Liver (tissue), 9 donors: Measurements from ENCODE around the gene RPL26. TPM values are rescaled to one million over a fixed set of nuclear protein-coding genes. Genes with fewer than 3 reads are reported as not detected.

Experiments
- DNase-seq: peaks from one replicate; pipeline ENCODE4 v3.0.0-alpha.2; 2017; ENCODE audit warnings: low spot score
- H3K27ac ChIP-seq, 2 donors: one replicate each; pipeline ENCODE4 v1.7.0; 2013; ENCODE audit warnings: inconsistent platforms in 2 of 2, low read length in 2 of 2, control low read depth in 1 of 2, low read depth in 1 of 2, mild to moderate bottlenecking in 1 of 2
- H3K27me3 ChIP-seq, 4 donors: one replicate each; pipeline versions ENCODE4 v1.6.1 to v1.7.0; 2013; ENCODE audit warnings: low read length in 3 of 4, inconsistent platforms in 1 of 4, mild to moderate bottlenecking in 1 of 4, moderate library complexity in 1 of 4; ENCODE audit not compliant: control insufficient read depth in 4 of 4, insufficient read depth in 4 of 4
- H3K36me3 ChIP-seq, 4 donors: one replicate each; pipeline versions ENCODE4 v1.6.1 to v1.7.0; 2013; ENCODE audit warnings: low read length in 3 of 4, mild to moderate bottlenecking in 3 of 4, low read depth in 1 of 4, moderate library complexity in 1 of 4; ENCODE audit not compliant: control insufficient read depth in 4 of 4, insufficient read depth in 3 of 4
- H3K4me1 ChIP-seq, 4 donors: one replicate each; pipeline versions ENCODE4 v1.6.1 to v1.7.0; 2013; ENCODE audit warnings: low read length in 3 of 4, mild to moderate bottlenecking in 3 of 4, moderate library complexity in 1 of 4; ENCODE audit not compliant: control insufficient read depth in 4 of 4, insufficient read depth in 4 of 4
- H3K4me3 ChIP-seq, 3 donors: one replicate each; pipeline versions ENCODE4 v1.6.1 to v1.7.0; 2013; ENCODE audit warnings: low read length in 3 of 3, control low read depth in 1 of 3, low read depth in 1 of 3, mild to moderate bottlenecking in 1 of 3
- H3K9ac ChIP-seq, 2 donors: one replicate each; pipeline ENCODE4 v1.7.0; 2013; ENCODE audit warnings: low read length in 2 of 2, mild to moderate bottlenecking in 2 of 2, moderate library complexity in 2 of 2, control low read depth in 1 of 2, low read depth in 1 of 2
- H3K9me3 ChIP-seq, 4 donors: one replicate each; pipeline versions ENCODE4 v1.6.1 to v1.7.0; 2013; ENCODE audit warnings: low read length in 3 of 4; ENCODE audit not compliant: control insufficient read depth in 4 of 4
- EGR1 ChIP-seq, 2 donors: IDR thresholded peaks; 2 replicates each; pipeline ENCODE4 v1.6.1; 2016 to 2018; ENCODE audit warnings: antibody characterized with exemption in 2 of 2, low read depth in 2 of 2
- FOXA1 ChIP-seq: IDR thresholded peaks from 2 replicates; pipeline ENCODE4 v1.6.1; 2016; ENCODE audit warnings: antibody characterized with exemption
- FOXA2 ChIP-seq: IDR thresholded peaks from 2 replicates; pipeline ENCODE4 v1.6.1; 2016; ENCODE audit warnings: antibody characterized with exemption
- GABPA ChIP-seq, 2 donors: IDR thresholded peaks in 1 of 2; conservative IDR thresholded peaks in 1 of 2; 2 replicates each; pipeline ENCODE4 v1.6.1; 2016; ENCODE audit warnings: antibody characterized with exemption in 2 of 2, mild to moderate bottlenecking in 1 of 2, moderate library complexity in 1 of 2
- HNF4A ChIP-seq, 2 donors: conservative IDR thresholded peaks; 2 replicates each; pipeline ENCODE4 v1.6.1; 2016; ENCODE audit warnings: antibody characterized with exemption in 2 of 2, mild to moderate bottlenecking in 2 of 2
- HNF4G ChIP-seq: IDR thresholded peaks from 2 replicates; pipeline ENCODE4 v1.6.1; 2016; ENCODE audit warnings: antibody characterized with exemption
- JUND ChIP-seq, 2 donors: IDR thresholded peaks; 2 replicates each; pipeline ENCODE4 v1.6.1; 2016; ENCODE audit warnings: antibody characterized with exemption in 2 of 2
- NR2F2 ChIP-seq: IDR thresholded peaks from 2 replicates; pipeline ENCODE4 v1.6.1; 2016; ENCODE audit warnings: antibody characterized with exemption
- RAD21 ChIP-seq, 2 donors: IDR thresholded peaks; 2 replicates each; pipeline ENCODE4 v1.6.1; 2016; ENCODE audit warnings: antibody characterized with exemption in 2 of 2, mild to moderate bottlenecking in 2 of 2
- RXRA ChIP-seq, 2 donors: IDR thresholded peaks; 2 replicates each; pipeline ENCODE4 v1.6.1; 2017 to 2018; ENCODE audit warnings: antibody characterized with exemption in 2 of 2, mild to moderate bottlenecking in 1 of 2
- SP1 ChIP-seq: IDR thresholded peaks from 2 replicates; pipeline ENCODE4 v1.6.1; 2018; ENCODE audit warnings: antibody characterized with exemption, mild to moderate bottlenecking
- TAF1 ChIP-seq: conservative IDR thresholded peaks from 2 replicates; pipeline ENCODE4 v1.6.1; 2016; ENCODE audit warnings: antibody characterized with exemption, mild to moderate bottlenecking
- YY1 ChIP-seq: IDR thresholded peaks from 2 replicates; pipeline ENCODE4 v1.6.1; 2016; ENCODE audit warnings: antibody characterized with exemption, mild to moderate bottlenecking
- WGBS: extraction: QIAGEN DNeasy Blood & Tissue Kit; methylation state at CpG from one replicate; pipeline ENCODE4 v1.1.7; 2013; 5-methylcytosine and 5-hydroxymethylcytosine counted together
- polyA plus RNA-seq, 2 donors: library from polyadenylated mRNA; stranded (reverse) in 1 of 2; unstranded in 1 of 2; fragments of 200-250 nt in 1 of 2; fragments of >200 nt in 1 of 2; fragmentation: Nextera tagmentation in 1 of 2; extraction: Ambion mirVana in 1 of 2; gene quantifications; one replicate each; pipeline versions ENCODE4 v1.2.1 to v1.2.3, GENCODE V29; 2013 to 2015
- total RNA-seq, 2 donors: library from RNA; depleted of rRNA; stranded (reverse); fragments of >200 nt; gene quantifications; one replicate each; pipeline ENCODE4 v1.2.3, GENCODE V29; 2014
- TF ChIP-seq, protein P1 (sequence below): fragments of 150-350 bp; IDR thresholded peaks from 2 replicates; pipeline ENCODE4 v1.5.1; 2017; ENCODE audit warnings: improper control_type of control experiment, low read depth, low read length; ENCODE audit not compliant: missing input control
- TF ChIP-seq, protein P2 (sequence below): IDR thresholded peaks from 2 replicates; pipeline ENCODE4 v1.6.1; 2016; ENCODE audit warnings: antibody characterized with exemption
- TF ChIP-seq, protein P3 (sequence below): IDR thresholded peaks from 2 replicates; pipeline ENCODE4 v1.6.1; 2016; ENCODE audit warnings: antibody characterized with exemption
- TF ChIP-seq, protein P4 (sequence below): IDR thresholded peaks from 2 replicates; pipeline ENCODE4 v1.6.1; 2016; ENCODE audit warnings: antibody characterized with exemption
- TF ChIP-seq, protein P5 (sequence below): IDR thresholded peaks from 2 replicates; pipeline ENCODE4 v1.6.1; 2016; ENCODE audit warnings: antibody characterized with exemption, mild to moderate bottlenecking
- donor health status: healthy.
- donor health status: healthy.
- donor health status: healthy.
- donor health status: healthy.
- donor health status: healthy.

RPL26 gene
- total and polyA plus RNA-seq, 4 donors = 309 to 1,192 (median 1,053) TPM

DNA sequence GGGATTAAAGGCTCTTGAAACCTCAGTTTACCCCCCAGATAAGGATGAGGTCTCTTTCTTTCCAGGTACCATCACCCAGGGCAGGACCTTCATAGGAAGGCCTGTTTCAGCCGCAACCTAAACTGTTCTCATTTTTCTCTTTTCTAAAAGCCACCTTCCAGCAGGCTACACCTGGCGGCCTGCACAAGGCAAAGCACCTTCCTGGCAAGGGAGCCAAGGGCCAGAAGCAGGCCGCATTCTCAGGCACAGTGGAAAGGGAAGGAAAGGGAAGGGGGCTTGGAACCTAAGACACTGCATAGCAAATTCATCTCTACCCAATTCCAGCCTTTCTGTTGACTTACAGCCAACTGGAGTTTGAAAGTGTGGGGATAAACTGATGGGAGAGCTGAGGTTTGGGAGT is 43.8 kb upstream of the RPL26 start:
- no peak for DNase-seq
- 97% methylated on average over 3 of the region's 3 CpGs for WGBS
- Histone ChIP-seq H3K9ac (no peak overlapping the region), H3K4me3 (no peak overlapping the region), H3K4me1 (peaks cover 6 to 39% (median 30%) of the 10 kb centered on the region in 4 donors), H3K36me3 (no peaks in the 10 kb centered on the region), H3K27ac (peak overlapping the region; percentile 74 to 83), H3K27me3 (no peaks in the 10 kb centered on the region), H3K9me3 (no peaks in the 10 kb centered on the region)
- TF ChIP-seq YY1 = no peak
- TF ChIP-seq, protein P1, sequence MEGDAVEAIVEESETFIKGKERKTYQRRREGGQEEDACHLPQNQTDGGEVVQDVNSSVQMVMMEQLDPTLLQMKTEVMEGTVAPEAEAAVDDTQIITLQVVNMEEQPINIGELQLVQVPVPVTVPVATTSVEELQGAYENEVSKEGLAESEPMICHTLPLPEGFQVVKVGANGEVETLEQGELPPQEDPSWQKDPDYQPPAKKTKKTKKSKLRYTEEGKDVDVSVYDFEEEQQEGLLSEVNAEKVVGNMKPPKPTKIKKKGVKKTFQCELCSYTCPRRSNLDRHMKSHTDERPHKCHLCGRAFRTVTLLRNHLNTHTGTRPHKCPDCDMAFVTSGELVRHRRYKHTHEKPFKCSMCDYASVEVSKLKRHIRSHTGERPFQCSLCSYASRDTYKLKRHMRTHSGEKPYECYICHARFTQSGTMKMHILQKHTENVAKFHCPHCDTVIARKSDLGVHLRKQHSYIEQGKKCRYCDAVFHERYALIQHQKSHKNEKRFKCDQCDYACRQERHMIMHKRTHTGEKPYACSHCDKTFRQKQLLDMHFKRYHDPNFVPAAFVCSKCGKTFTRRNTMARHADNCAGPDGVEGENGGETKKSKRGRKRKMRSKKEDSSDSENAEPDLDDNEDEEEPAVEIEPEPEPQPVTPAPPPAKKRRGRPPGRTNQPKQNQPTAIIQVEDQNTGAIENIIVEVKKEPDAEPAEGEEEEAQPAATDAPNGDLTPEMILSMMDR = no peak
- no peak for TF ChIP-seq FOXA2

DNA sequence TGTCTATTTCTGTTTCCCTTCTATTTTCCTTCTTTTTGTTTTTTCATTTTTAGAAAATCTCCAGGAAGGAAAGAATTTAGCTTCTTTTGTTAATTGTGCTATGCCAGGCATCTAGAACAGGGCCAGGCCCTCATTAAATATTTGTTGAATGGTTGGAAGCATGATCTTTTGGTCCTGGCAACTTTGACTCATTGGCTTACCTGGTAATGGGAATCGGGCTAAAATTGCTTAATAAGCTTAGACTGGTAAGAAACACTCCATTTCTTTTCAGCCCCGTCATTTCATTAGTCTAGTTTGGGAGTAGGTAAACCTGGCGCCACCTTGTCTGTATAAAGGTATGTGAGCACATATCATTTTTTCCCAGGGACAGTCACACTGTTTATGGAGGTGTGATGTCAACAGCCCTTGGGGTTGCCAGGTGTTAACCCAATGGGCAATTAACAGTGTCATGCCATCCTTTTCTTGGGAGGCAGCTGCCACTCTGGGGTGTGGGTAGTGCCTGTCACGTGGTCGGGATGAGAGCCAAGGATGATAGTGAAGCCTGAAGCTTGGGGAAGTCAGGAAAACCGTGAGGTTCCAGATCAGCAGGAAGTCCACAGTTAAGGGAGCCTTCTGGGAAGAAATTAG is 43.2 kb upstream of the RPL26 start:
- H3K9ac ChIP-seq = no peak overlapping the region
- no peak for TF ChIP-seq HNF4G
- TF ChIP-seq, protein P2, sequence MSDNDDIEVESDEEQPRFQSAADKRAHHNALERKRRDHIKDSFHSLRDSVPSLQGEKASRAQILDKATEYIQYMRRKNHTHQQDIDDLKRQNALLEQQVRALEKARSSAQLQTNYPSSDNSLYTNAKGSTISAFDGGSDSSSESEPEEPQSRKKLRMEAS = no peak
- peak; percentile 54 for TF ChIP-seq YY1
- peak in 1 of 2 donors; percentile 71 for TF ChIP-seq HNF4A (conservative IDR thresholded peaks at IDR 0.05)
- TF ChIP-seq, protein P3, sequence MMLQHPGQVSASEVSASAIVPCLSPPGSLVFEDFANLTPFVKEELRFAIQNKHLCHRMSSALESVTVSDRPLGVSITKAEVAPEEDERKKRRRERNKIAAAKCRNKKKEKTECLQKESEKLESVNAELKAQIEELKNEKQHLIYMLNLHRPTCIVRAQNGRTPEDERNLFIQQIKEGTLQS = no peak
- TF ChIP-seq JUND (IDR thresholded peaks at IDR 0.05) = peak; percentile 51 to 93
- peak in 1 of 2 donors; percentile 60 for TF ChIP-seq RXRA (IDR thresholded peaks at IDR 0.05)
- peak in 1 of 2 donors; percentile 56 for TF ChIP-seq EGR1 (IDR thresholded peaks at IDR 0.05; ENCODE audit: low read depth in 2 of 2)
- no peaks in the 10 kb centered on the region for H3K36me3 ChIP-seq
- peaks cover 5 to 39% (median 31%) of the 10 kb centered on the region in 4 donors for H3K4me1 ChIP-seq
- no peak overlapping the region for H3K4me3 ChIP-seq
- no peak for DNase-seq
- H3K27ac ChIP-seq = peak overlapping the region; percentile 74 to 83
- 48% methylated on average over 6 of the region's 6 CpGs for WGBS
- no peaks in the 10 kb centered on the region for H3K9me3 ChIP-seq
- H3K27me3 ChIP-seq = no peaks in the 10 kb centered on the region

DNA sequence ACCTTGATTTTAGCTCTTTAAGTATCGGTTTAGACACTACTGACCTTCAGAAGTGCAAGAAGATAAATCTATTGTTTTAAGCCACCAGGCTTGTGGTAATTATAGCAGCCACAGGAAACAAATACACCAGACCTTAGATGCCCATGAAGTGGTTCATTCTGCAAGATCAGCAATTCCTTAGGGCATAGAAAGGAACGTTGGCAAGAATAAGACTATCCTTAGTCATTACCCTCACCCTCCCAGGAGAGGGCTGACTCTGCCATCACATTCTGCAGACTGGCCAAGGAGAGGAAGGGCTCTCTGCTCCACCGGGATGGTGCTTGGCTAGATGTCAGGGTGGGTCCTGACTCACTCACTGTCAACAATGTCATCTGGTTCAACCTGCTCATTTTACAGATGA is 38.6 kb upstream of the RPL26 start:
- H3K4me1 ChIP-seq = peaks cover 8 to 56% (median 47%) of the 10 kb centered on the region in 4 donors
- no peaks in the 10 kb centered on the region for H3K36me3 ChIP-seq
- no peaks in the 10 kb centered on the region for H3K27me3 ChIP-seq
- H3K9ac ChIP-seq = no peak overlapping the region
- H3K4me3 ChIP-seq = no peak overlapping the region
- WGBS = 56% methylated on average over 3 of the region's 3 CpGs
- DNase-seq = no peak
- peak overlapping the region; percentile 70 to 88 for H3K27ac ChIP-seq
- H3K9me3 ChIP-seq = no peaks in the 10 kb centered on the region
- TF ChIP-seq HNF4A (conservative IDR thresholded peaks at IDR 0.05) (no peak), FOXA2 (no peak), NR2F2 (no peak), YY1 (no peak), TAF1 (no peak), HNF4G (no peak), RAD21 (IDR thresholded peaks at IDR 0.05) (no peak), FOXA1 (no peak), GABPA (IDR thresholded peaks at IDR 0.05 in 1 of 2, conservative IDR thresholded peaks at IDR 0.05 in 1 of 2) (no peak), JUND (IDR thresholded peaks at IDR 0.05) (no peak), SP1 (no peak), EGR1 (IDR thresholded peaks at IDR 0.05; ENCODE audit: low read depth in 2 of 2) (no peak), RXRA (IDR thresholded peaks at IDR 0.05) (no peak)
- TF ChIP-seq, protein P4, sequence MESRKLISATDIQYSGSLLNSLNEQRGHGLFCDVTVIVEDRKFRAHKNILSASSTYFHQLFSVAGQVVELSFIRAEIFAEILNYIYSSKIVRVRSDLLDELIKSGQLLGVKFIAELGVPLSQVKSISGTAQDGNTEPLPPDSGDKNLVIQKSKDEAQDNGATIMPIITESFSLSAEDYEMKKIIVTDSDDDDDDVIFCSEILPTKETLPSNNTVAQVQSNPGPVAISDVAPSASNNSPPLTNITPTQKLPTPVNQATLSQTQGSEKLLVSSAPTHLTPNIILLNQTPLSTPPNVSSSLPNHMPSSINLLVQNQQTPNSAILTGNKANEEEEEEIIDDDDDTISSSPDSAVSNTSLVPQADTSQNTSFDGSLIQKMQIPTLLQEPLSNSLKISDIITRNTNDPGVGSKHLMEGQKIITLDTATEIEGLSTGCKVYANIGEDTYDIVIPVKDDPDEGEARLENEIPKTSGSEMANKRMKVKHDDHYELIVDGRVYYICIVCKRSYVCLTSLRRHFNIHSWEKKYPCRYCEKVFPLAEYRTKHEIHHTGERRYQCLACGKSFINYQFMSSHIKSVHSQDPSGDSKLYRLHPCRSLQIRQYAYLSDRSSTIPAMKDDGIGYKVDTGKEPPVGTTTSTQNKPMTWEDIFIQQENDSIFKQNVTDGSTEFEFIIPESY = no peak
- TF ChIP-seq, protein P2 = no peak
- TF ChIP-seq, protein P5, sequence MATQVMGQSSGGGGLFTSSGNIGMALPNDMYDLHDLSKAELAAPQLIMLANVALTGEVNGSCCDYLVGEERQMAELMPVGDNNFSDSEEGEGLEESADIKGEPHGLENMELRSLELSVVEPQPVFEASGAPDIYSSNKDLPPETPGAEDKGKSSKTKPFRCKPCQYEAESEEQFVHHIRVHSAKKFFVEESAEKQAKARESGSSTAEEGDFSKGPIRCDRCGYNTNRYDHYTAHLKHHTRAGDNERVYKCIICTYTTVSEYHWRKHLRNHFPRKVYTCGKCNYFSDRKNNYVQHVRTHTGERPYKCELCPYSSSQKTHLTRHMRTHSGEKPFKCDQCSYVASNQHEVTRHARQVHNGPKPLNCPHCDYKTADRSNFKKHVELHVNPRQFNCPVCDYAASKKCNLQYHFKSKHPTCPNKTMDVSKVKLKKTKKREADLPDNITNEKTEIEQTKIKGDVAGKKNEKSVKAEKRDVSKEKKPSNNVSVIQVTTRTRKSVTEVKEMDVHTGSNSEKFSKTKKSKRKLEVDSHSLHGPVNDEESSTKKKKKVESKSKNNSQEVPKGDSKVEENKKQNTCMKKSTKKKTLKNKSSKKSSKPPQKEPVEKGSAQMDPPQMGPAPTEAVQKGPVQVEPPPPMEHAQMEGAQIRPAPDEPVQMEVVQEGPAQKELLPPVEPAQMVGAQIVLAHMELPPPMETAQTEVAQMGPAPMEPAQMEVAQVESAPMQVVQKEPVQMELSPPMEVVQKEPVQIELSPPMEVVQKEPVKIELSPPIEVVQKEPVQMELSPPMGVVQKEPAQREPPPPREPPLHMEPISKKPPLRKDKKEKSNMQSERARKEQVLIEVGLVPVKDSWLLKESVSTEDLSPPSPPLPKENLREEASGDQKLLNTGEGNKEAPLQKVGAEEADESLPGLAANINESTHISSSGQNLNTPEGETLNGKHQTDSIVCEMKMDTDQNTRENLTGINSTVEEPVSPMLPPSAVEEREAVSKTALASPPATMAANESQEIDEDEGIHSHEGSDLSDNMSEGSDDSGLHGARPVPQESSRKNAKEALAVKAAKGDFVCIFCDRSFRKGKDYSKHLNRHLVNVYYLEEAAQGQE = no peak
- TF ChIP-seq, protein P3 = no peak
